ENCODE measurements around the gene SWI5.

DNA sequence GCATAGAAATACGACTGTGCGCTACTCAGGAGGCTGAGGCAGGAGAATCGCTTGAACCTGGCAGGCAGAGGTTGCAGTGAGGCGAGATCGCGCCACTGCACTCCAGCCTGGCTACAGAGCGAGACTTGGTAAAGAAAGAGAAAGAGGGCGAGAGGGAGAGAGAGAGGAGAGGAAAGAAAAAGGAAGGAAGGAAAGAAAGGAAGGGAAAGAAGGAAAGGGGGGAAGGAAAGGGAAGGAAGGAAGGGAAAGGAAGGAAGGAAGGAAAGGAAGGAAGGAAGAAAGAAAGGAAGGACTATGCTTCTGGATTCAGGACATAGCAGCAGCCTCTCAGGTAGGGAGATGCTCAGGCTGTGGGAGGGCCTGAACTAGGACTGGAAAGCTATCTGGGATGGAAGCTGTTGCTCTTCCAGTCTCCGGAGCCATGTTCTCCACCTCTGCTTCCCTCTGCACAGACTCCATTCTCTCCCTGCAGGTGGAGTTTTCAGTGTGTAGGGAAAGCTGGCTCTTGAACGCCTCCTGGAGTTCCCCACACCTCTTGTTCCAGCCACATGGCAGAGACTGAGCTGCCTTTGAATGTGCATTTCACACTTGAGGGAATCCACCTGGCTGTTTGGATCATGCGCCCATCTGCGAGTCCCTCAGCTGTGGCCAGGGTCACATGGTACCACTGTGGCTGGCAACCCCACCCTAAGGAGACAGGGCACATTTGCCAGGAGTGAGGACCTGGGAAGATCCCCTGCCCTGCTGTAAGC is 9.1 kb downstream of the SWI5 start:
- TF ChIP-seq, protein P1, sequence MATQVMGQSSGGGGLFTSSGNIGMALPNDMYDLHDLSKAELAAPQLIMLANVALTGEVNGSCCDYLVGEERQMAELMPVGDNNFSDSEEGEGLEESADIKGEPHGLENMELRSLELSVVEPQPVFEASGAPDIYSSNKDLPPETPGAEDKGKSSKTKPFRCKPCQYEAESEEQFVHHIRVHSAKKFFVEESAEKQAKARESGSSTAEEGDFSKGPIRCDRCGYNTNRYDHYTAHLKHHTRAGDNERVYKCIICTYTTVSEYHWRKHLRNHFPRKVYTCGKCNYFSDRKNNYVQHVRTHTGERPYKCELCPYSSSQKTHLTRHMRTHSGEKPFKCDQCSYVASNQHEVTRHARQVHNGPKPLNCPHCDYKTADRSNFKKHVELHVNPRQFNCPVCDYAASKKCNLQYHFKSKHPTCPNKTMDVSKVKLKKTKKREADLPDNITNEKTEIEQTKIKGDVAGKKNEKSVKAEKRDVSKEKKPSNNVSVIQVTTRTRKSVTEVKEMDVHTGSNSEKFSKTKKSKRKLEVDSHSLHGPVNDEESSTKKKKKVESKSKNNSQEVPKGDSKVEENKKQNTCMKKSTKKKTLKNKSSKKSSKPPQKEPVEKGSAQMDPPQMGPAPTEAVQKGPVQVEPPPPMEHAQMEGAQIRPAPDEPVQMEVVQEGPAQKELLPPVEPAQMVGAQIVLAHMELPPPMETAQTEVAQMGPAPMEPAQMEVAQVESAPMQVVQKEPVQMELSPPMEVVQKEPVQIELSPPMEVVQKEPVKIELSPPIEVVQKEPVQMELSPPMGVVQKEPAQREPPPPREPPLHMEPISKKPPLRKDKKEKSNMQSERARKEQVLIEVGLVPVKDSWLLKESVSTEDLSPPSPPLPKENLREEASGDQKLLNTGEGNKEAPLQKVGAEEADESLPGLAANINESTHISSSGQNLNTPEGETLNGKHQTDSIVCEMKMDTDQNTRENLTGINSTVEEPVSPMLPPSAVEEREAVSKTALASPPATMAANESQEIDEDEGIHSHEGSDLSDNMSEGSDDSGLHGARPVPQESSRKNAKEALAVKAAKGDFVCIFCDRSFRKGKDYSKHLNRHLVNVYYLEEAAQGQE (IDR thresholded peaks at IDR 0.05; ENCODE audit: low read depth), result no peak
- TF ChIP-seq, protein P2, sequence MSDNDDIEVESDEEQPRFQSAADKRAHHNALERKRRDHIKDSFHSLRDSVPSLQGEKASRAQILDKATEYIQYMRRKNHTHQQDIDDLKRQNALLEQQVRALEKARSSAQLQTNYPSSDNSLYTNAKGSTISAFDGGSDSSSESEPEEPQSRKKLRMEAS (IDR thresholded peaks at IDR 0.05), result no peak
- TF ChIP-seq USF1 (IDR thresholded peaks at IDR 0.05) (no peak), ZBTB7A (IDR thresholded peaks at IDR 0.05; ENCODE audit: low read depth) (no peak)

All from Ishikawa (cell line).